OCI-LY3 (cell line): ENCODE results near the gene CRIM1.

ENCODE experiments used
- EZH2phosphoT487 ChIP-seq: fragments of 200-600 bp; shearing (Covaris generic); IDR thresholded peaks from 2 replicates; pipeline ENCODE4 v1.6.1; 2018; ENCODE audit warnings: antibody characterized with exemption, mixed run types, low read depth
- TF ChIP-seq, protein P1 (sequence below): fragments of 200-600, 300-600 bp; sonication (generic); IDR thresholded peaks from 2 replicates; pipeline ENCODE4 v1.5.1; 2014; ENCODE audit warnings: antibody characterized with exemption, low read length, low read depth

DNA sequence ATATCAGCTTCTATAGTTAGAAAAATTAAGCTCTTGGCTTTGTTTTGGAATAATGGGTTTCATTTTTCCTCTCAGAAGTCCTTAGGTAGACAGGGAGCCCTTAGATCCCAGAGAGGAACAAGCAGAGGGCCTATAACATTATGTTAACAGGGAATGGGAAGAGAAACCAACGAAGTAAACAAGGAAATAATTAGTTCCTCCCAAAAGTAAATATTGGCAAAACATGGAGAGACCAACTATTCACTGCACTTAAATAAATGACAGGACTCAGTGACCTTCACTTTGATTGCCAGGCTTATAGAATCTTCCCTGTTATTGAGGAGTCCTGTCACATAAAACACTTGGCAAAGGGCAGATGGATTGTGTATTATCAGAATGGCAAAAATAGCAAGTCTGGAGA is 5.3 kb downstream of the CRIM1 start:
- TF ChIP-seq, protein P1, sequence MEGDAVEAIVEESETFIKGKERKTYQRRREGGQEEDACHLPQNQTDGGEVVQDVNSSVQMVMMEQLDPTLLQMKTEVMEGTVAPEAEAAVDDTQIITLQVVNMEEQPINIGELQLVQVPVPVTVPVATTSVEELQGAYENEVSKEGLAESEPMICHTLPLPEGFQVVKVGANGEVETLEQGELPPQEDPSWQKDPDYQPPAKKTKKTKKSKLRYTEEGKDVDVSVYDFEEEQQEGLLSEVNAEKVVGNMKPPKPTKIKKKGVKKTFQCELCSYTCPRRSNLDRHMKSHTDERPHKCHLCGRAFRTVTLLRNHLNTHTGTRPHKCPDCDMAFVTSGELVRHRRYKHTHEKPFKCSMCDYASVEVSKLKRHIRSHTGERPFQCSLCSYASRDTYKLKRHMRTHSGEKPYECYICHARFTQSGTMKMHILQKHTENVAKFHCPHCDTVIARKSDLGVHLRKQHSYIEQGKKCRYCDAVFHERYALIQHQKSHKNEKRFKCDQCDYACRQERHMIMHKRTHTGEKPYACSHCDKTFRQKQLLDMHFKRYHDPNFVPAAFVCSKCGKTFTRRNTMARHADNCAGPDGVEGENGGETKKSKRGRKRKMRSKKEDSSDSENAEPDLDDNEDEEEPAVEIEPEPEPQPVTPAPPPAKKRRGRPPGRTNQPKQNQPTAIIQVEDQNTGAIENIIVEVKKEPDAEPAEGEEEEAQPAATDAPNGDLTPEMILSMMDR = no peak
- no peak for TF ChIP-seq EZH2phosphoT487
